ENCODE measurements around the gene ANXA4. TPM values are rescaled to one million over a fixed set of nuclear protein-coding genes. Genes with fewer than 3 reads are reported as not detected.
"Not testable (repeated sequence)": the region's sequence is repeated elsewhere in the genome, so short reads cannot be mapped to it uniquely, and the experiment has no call there.

The ANXA4 gene
- total RNA-seq, 1 donor from 2014 or later = 73.6 TPM

DNA sequence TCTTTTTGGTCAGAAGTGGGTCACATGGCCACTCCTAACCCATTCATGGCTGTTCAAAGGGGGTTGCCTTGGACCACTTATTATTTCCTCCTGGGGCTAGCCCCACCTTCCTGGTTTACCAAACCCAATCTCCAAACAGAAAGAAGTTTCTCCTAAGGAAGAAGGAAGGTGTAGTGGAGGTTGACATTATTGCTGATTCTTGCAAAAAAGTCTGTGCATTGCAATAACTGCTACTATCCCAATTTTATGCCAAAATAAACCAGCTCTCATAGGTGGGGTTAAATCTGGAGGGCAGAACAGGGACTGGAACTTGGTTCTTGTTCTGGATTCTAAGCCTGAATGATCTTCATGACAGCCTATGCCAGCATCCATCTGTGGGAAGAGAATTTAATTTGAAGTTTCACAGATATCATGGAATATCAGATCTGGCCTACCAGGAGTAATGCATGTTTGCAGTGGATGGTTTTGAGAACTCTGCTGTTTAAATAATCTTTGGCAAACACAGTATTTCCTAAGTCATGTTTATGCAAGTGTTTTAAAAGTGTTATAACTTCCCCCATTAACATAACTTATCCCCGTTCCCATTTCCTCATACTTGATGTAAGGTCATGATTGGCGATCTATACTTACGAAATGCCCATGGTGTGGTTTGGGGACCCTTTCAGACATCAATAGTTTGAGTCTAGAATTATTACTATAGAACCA, 11.9 kb downstream of the ANXA4 start:
- H3K27me3 ChIP-seq (ENCODE audit: control insufficient read depth, insufficient read depth, low read length) = no peaks in the 10 kb centered on the region
- DNase-seq (ENCODE audit: low read depth) = no peak
- TF ChIP-seq, protein P1, sequence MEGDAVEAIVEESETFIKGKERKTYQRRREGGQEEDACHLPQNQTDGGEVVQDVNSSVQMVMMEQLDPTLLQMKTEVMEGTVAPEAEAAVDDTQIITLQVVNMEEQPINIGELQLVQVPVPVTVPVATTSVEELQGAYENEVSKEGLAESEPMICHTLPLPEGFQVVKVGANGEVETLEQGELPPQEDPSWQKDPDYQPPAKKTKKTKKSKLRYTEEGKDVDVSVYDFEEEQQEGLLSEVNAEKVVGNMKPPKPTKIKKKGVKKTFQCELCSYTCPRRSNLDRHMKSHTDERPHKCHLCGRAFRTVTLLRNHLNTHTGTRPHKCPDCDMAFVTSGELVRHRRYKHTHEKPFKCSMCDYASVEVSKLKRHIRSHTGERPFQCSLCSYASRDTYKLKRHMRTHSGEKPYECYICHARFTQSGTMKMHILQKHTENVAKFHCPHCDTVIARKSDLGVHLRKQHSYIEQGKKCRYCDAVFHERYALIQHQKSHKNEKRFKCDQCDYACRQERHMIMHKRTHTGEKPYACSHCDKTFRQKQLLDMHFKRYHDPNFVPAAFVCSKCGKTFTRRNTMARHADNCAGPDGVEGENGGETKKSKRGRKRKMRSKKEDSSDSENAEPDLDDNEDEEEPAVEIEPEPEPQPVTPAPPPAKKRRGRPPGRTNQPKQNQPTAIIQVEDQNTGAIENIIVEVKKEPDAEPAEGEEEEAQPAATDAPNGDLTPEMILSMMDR (IDR thresholded peaks at IDR 0.05; ENCODE audit: insufficient read depth, low read length, poor library complexity, severe bottlenecking) = no peak
- no peak overlapping the region for H3K4me3 ChIP-seq (ENCODE audit: low read depth, low read length)
- peaks cover 2% of the 10 kb centered on the region for H3K36me3 ChIP-seq (ENCODE audit: control insufficient read depth, insufficient read depth, low read length)

DNA sequence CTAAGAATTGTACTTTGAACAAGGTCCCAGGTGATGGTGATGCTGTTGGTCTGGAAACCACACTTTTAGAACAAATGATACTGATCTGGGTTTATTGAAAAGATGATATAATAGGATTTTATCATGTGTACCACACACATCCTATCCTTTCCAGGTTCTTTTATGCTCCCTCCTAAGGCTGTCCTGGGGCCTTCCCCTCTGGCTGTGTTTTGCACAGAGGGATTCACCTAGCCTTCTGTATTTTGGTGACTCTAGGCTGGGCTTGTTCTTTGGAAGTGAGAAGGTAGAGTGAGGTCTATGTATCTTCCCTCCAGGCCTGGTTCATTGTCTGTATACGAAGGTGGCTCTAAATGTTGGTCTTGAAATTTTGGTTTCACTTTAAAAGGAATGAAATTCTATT, 12.7 kb downstream of the ANXA4 start:
- H3K36me3 ChIP-seq (ENCODE audit: control insufficient read depth, insufficient read depth, low read length) = peaks cover 2% of the 10 kb centered on the region
- H3K27me3 ChIP-seq (ENCODE audit: control insufficient read depth, insufficient read depth, low read length) = no peaks in the 10 kb centered on the region
- no peak overlapping the region for H3K4me3 ChIP-seq (ENCODE audit: low read depth, low read length)
- no peak for DNase-seq (ENCODE audit: low read depth)
- TF ChIP-seq, protein P1 (IDR thresholded peaks at IDR 0.05; ENCODE audit: insufficient read depth, low read length, poor library complexity, severe bottlenecking) = no peak

DNA sequence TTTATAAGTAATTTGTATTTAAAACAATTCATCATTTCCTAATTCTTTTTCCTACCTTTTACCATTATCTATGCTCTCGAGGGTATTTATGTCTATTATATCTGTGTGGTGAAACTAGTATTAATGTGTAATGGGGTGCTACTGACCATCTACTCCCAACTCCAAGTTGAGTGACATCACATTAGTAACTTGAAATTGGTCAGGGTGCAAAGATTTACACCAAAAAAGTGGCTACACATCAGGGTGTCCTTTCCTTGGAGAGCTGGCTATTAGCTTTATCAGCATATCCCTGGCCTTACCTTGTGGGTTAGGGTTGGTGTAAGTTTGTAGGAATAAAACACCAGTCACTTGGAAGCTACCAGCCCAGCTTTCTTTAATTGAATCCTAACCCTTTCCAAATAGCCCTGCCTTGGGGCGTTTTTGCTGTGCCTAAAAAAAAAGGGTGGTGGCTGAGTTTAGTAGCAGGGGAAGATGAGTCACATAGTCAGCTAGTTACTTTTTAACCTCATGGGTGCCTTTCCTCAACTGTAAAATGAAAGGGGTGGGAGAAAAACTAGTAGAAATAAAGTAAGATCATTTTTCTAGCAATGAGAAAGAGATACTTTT, 14.0 kb downstream of the ANXA4 start:
- TF ChIP-seq, protein P1 (IDR thresholded peaks at IDR 0.05; ENCODE audit: insufficient read depth, low read length, poor library complexity, severe bottlenecking) = no peak
- no peaks in the 10 kb centered on the region for H3K27me3 ChIP-seq (ENCODE audit: control insufficient read depth, insufficient read depth, low read length)
- H3K36me3 ChIP-seq (ENCODE audit: control insufficient read depth, insufficient read depth, low read length) = peaks cover 2% of the 10 kb centered on the region
- DNase-seq (ENCODE audit: low read depth) = peak; percentile 65
- no peak overlapping the region for H3K4me3 ChIP-seq (ENCODE audit: low read depth, low read length)

- TF ChIP-seq, protein P1 (IDR thresholded peaks at IDR 0.05; ENCODE audit: insufficient read depth, low read length, poor library complexity, severe bottlenecking) = no peak
- Histone ChIP-seq H3K4me3 (ENCODE audit: low read depth, low read length) (no peak overlapping the region), H3K36me3 (ENCODE audit: control insufficient read depth, insufficient read depth, low read length) (peaks cover 4% of the 10 kb centered on the region), H3K27me3 (ENCODE audit: control insufficient read depth, insufficient read depth, low read length) (no peaks in the 10 kb centered on the region)
- no peak for DNase-seq (ENCODE audit: low read depth)
Measured at GRCh38 chr2:69762025-69762424, 20.1 kb downstream of the ANXA4 start.

- Histone ChIP-seq H3K4me3 (ENCODE audit: low read depth, low read length) (no peak overlapping the region), H3K27me3 (ENCODE audit: control insufficient read depth, insufficient read depth, low read length) (no peaks in the 10 kb centered on the region), H3K36me3 (ENCODE audit: control insufficient read depth, insufficient read depth, low read length) (peaks cover 4% of the 10 kb centered on the region)
- TF ChIP-seq, protein P1 (IDR thresholded peaks at IDR 0.05; ENCODE audit: insufficient read depth, low read length, poor library complexity, severe bottlenecking) = no peak
- no peak for DNase-seq (ENCODE audit: low read depth)
Measured at GRCh38 chr2:69762513-69763494, 20.9 kb downstream of the ANXA4 start.

- not testable (repeated sequence) for H3K36me3 ChIP-seq (ENCODE audit: control insufficient read depth, insufficient read depth, low read length); H3K27me3 ChIP-seq (ENCODE audit: control insufficient read depth, insufficient read depth, low read length); H3K4me3 ChIP-seq (ENCODE audit: low read depth, low read length); DNase-seq (ENCODE audit: low read depth)
Measured at GRCh38 chr2:69763831-69764230, 21.9 kb downstream of the ANXA4 start.

All from kidney epithelial cell (primary cell).